Stomach (tissue), 4 donors: ENCODE results near the gene TICRR.

Source experiments
- CTCF ChIP-seq, 7 experiments: fragments of 450-650 bp in 4 of 7; fragments of 200-600 bp in 3 of 7; sonication (generic) in 3 of 7; IDR thresholded peaks; one replicate each; pipeline ENCODE4 v1.5.1; 2016 to 2019; ENCODE audit warnings: antibody characterized with exemption in 7 of 7, control low read depth in 2 of 7, mild to moderate bottlenecking in 1 of 7
- POLR2AphosphoS5 ChIP-seq, 3 donors: sonication (generic); formaldehyde crosslinking; IDR thresholded peaks; one replicate each; pipeline ENCODE4 v1.6.1; 2016; ENCODE audit warnings: antibody characterized with exemption in 3 of 3

- TF ChIP-seq POLR2AphosphoS5 (IDR thresholded peaks at IDR 0.05), result no peak
- no peak for TF ChIP-seq CTCF (IDR thresholded peaks at IDR 0.05)
These were observed 79.1 kb downstream of the TICRR start for GRCh38 chr15:89654301-89654761.
